Endothelial cell of umbilical vein (primary cell): Measurements from ENCODE around the gene MFSD6. TPM values are rescaled to one million over a fixed set of nuclear protein-coding genes. Genes with fewer than 3 reads are reported as not detected.
"Not testable (repeated sequence)": the region's sequence is repeated elsewhere in the genome, so short reads cannot be mapped to it uniquely, and the experiment has no call there.

ENCODE experiments used
- Bru-seq: library from RNA; stranded (reverse); fragments of 400-500 nt; gene quantifications from one replicate; lab custom pipeline; 2021; lab: Mats Ljungman, UMichigan
- BruChase-seq, 2 experiments: library from RNA; stranded (reverse); fragments of 400-500 nt; gene quantifications; one replicate each; lab custom pipeline; 2021; lab: Mats Ljungman, UMichigan
- BruUV-seq: library from RNA; stranded (reverse); fragments of 400-500 nt; replicated peaks from 2 replicates; lab custom pipeline; 2021; lab: Mats Ljungman, UMichigan
- CTCF ChIA-PET: fragments of 300-600, 350-600 bp; sonication (Branson Sonifier 250); formaldehyde crosslinking; loops from one replicate; lab custom pipeline; 2021; ENCODE audit warnings: antibody characterized with exemption, inconsistent platforms; lab: Charles Lee
- POLR2A ChIA-PET: fragments of 300-600, 350-600 bp; sonication (Branson Sonifier 250); formaldehyde crosslinking; loops from one replicate; lab custom pipeline; 2021; ENCODE audit warnings: antibody characterized with exemption, inconsistent platforms; lab: Charles Lee
- DNase-seq: peaks from one replicate; pipeline ENCODE4 v3.0.0-alpha.2; 2011; ENCODE audit warnings: low read depth, low spot score
- FAIRE-seq: peaks from 2 replicates; lab custom pipeline; 2011; peaks lifted over from hg19 to GRCh38; lab: Jason Lieb, UNC
- H2AFZ ChIP-seq: 2 replicates; pipeline ENCODE4 v1.6.0; 2012; ENCODE audit warnings: low read depth, low read length, control low read depth, inconsistent platforms
- H3K27ac ChIP-seq: 2 replicates; pipeline ENCODE4 v1.5.1; 2011; ENCODE audit warnings: low read depth, mild to moderate bottlenecking, control low read depth, low read length, moderate library complexity; ENCODE audit not compliant: insufficient read depth
- H3K27me3 ChIP-seq, 2 experiments: 2 replicates each; pipeline versions ENCODE4 v1.6.0 to v1.6.1; 2011; ENCODE audit warnings: low read length in 2 of 2, mixed read lengths in 1 of 2; ENCODE audit not compliant: control insufficient read depth in 2 of 2, insufficient read depth in 2 of 2
- H3K36me3 ChIP-seq, 2 experiments: 2 replicates in 1 of 2; 3 replicates in 1 of 2; pipeline ENCODE4 v1.5.1; 2011; ENCODE audit warnings: low read length in 2 of 2, mild to moderate bottlenecking in 1 of 2, moderate library complexity in 1 of 2; ENCODE audit not compliant: control insufficient read depth in 2 of 2, insufficient read depth in 2 of 2; ENCODE audit errors: extremely low read depth in 1 of 2
- H3K4me1 ChIP-seq: 3 replicates; pipeline ENCODE4 v1.5.1; 2011; ENCODE audit warnings: mild to moderate bottlenecking, low read length; ENCODE audit not compliant: control insufficient read depth, insufficient read depth; ENCODE audit errors: extremely low read depth
- H3K4me2 ChIP-seq: 2 replicates; pipeline ENCODE4 v1.6.1; 2011; ENCODE audit warnings: low read length, control low read depth, mixed read lengths; ENCODE audit not compliant: insufficient read depth
- H3K4me3 ChIP-seq, 3 experiments: fragments of 200-600 bp in 1 of 3; sonication (generic), shearing (Covaris generic) in 1 of 3; replicated peaks in 1 of 3; 2 replicates each; pipeline ENCODE4 v1.5.1; 2011 to 2016; ENCODE audit warnings: control low read depth in 3 of 3, low read length in 3 of 3, mild to moderate bottlenecking in 2 of 3, inconsistent platforms in 1 of 3, low read depth in 1 of 3, moderate library complexity in 1 of 3; ENCODE audit not compliant: insufficient read depth in 1 of 3
- H3K79me2 ChIP-seq: 2 replicates; pipeline ENCODE4 v1.6.0; 2012; ENCODE audit warnings: low read length, inconsistent platforms; ENCODE audit not compliant: control insufficient read depth, insufficient read depth
- H3K9ac ChIP-seq: replicated peaks from 2 replicates; pipeline ENCODE3; 2011; ENCODE audit warnings: low read length, control low read depth; ENCODE audit not compliant: insufficient read depth; ENCODE audit errors: extremely low read depth
- H3K9me1 ChIP-seq: replicated peaks from 3 replicates; pipeline ENCODE4 v1.6.0; 2011; ENCODE audit warnings: mild to moderate bottlenecking, low read length; ENCODE audit not compliant: control insufficient read depth, insufficient read depth; ENCODE audit errors: extremely low read depth
- H3K9me3 ChIP-seq: replicated peaks from 2 replicates; pipeline ENCODE4 v1.5.1; 2012; ENCODE audit warnings: low read length, inconsistent platforms; ENCODE audit not compliant: control insufficient read depth, insufficient read depth
- H4K20me1 ChIP-seq: replicated peaks from 2 replicates; pipeline ENCODE3; 2011; ENCODE audit warnings: mild to moderate bottlenecking, low read length; ENCODE audit not compliant: control insufficient read depth, insufficient read depth; ENCODE audit errors: extremely low read depth
- EZH2 ChIP-seq: IDR thresholded peaks from 2 replicates; pipeline ENCODE4 v1.6.1; 2012; ENCODE audit warnings: borderline replicate concordance, low read depth, mild to moderate bottlenecking, moderate library complexity, low read length, inconsistent platforms; ENCODE audit not compliant: severe bottlenecking
- GATA2 ChIP-seq: IDR thresholded peaks from 2 replicates; pipeline ENCODE4 v1.7.0; 2011; ENCODE audit warnings: low read depth, mild to moderate bottlenecking, moderate library complexity, mixed read lengths, low read length; ENCODE audit not compliant: insufficient read length, insufficient read depth
- MAX ChIP-seq: IDR thresholded peaks from 2 replicates; pipeline ENCODE4 v1.6.1; 2011; ENCODE audit not compliant: insufficient read depth, insufficient read length
- MYC ChIP-seq: IDR thresholded peaks from one replicate; pipeline ENCODE4 v1.6.1; 2011; ENCODE audit warnings: mild to moderate bottlenecking, low read depth, low read length
- POLR2A ChIP-seq: IDR thresholded peaks from 2 replicates; pipeline ENCODE4 v1.6.1; 2012; ENCODE audit warnings: low read depth, mild to moderate bottlenecking, control low read depth, low read length
- dilution Hi-C: fragments of 300-500 bp; cut with MboI; formaldehyde crosslinking; loops from one replicate; pipeline ENCODE4 v1.15.0; 2019; ENCODE audit warnings: low sequenced_read_pairs; ENCODE audit not compliant: extremely low pct_ligation_motif_present
- intact Hi-C: fragments of 100-400 bp; cut with micrococcal nuclease; formaldehyde crosslinking; loops from one replicate; pipeline ENCODE4 v1.10.0; 2022
- long read RNA-seq: library from polyadenylated mRNA; stranded (forward); transcript quantifications from one replicate; pipeline ENCODE4 v2.0.0, GENCODE V29; 2021
- polyA minus RNA-seq, 3 experiments: library from RNA; depleted of rRNA, polyadenylated mRNA; stranded (reverse); fragments of >200 nt; gene quantifications; 1 replicate in 1 of 3; 2 replicates in 2 of 3; pipeline ENCODE4 v1.2.3, GENCODE V29; 2011
- polyA plus RNA-seq, 4 experiments: library from polyadenylated mRNA; depleted of rRNA in 3 of 4; stranded (reverse) in 3 of 4; unstranded in 1 of 4; fragments of >200 nt; gene quantifications; 2 replicates each; pipeline versions ENCODE4 v1.2.1 to v1.2.3, GENCODE V29; 2011 to 2012; ENCODE audit warnings: missing spikeins in 1 of 4
- total RNA-seq: library from RNA; stranded (reverse); gene quantifications from 2 replicates; pipeline ENCODE4 v1.2.3, GENCODE V29; 2021

Gene MFSD6
- 4.5 and 8.2 TPM in 2 replicates for total RNA-seq
- polyA plus RNA-seq, result 2.2 and 4.3 TPM in 2 replicates
- 3.0 and 3.3 TPM in 2 replicates for polyA plus RNA-seq (2011; cell fraction: cytosol; rRNA removed)
- 3.0 and 4.5 TPM in 2 replicates for polyA plus RNA-seq (2011; cell fraction: nucleus; rRNA removed)
- polyA plus RNA-seq (2012), result 1.7 and 2.9 TPM in 2 replicates
- polyA minus RNA-seq, result 5.6 and 5.8 TPM in 2 replicates
- 8.7 TPM for polyA minus RNA-seq (2011; cell fraction: cytosol; rRNA and poly(A)+ RNA removed)
- polyA minus RNA-seq (2011; cell fraction: nucleus; rRNA and poly(A)+ RNA removed), result 5.4 and 5.6 TPM in 2 replicates
- percentile 37 among the genes with signal in this experiment for Bru-seq, nascent RNA
- BruChase-seq, experiment 1, labeled RNA remaining after a 6-hour chase, result percentile 46 among the genes with signal in this experiment
- BruChase-seq, experiment 2, labeled RNA remaining after a 2-hour chase, result percentile 40 among the genes with signal in this experiment
- long read RNA-seq, full-length matches to known transcripts, result 4 of 18 reads
- long read RNA-seq, partial matches to known transcripts, result 10 of 18 reads
- long read RNA-seq, other reads (novel, unspliced or antisense), result 4 of 18 reads

- ChIA-PET CTCF (interaction anchor here (1.0 kb wide), 1 partner anchor 16 kb away, joined by 3 read pairs; no protein-coding TSS in a partner anchor), POLR2A (no interaction called here)
- Histone ChIP-seq H3K4me3 (peak within 1 kb of the TSS; percentile 20 to 62 (median 55)), H3K79me2 (no peaks in the 10 kb centered on the region), H3K4me2 (peak within 1 kb of the TSS; percentile 60), H3K9me1 (no peaks in the 10 kb centered on the region), H3K9me3 (no peaks in the 10 kb centered on the region), H4K20me1 (no peaks in the 10 kb centered on the region), H3K27ac (no peak within 1 kb of the TSS), H3K4me1 (peaks cover 6% of the 10 kb centered on the region), H3K27me3 (peaks cover 17 to 25% of the 10 kb centered on the region in 2 experiments), H2AFZ (peak within 1 kb of the TSS; percentile 50), H3K9ac (peak within 1 kb of the TSS; percentile 38), H3K36me3 (no peaks in the 10 kb centered on the region)
- dilution Hi-C loops, result no loop called here
- FAIRE-seq (no peak), DNase-seq (no peak)
- TF ChIP-seq GATA2 (no peak), EZH2 (peak; percentile 16), MYC (no peak), POLR2A (no peak), MAX (no peak)
- intact Hi-C loops, result loop anchor here (1.0 kb wide), 1 partner anchor 61 kb away; no protein-coding TSS in a partner anchor
- BruUV-seq, result no TSS peak
Measured at GRCh38 chr2:190407662-190408537, at the start of gene MFSD6. Gene MFSD6, plus strand, starts transcription at chr2:190408355. Its CDS starts 27,675 bp downstream, at chr2:190436030.

GRCh38 chr2:190358655-190359448 lies 49.3 kb upstream of the MFSD6 start:
- not testable (repeated sequence) for H2AFZ ChIP-seq, DNase-seq, BruUV-seq

More at GRCh38 chr2:190358655-190359448, 49.3 kb upstream of the MFSD6 start:
- H3K9me1 ChIP-seq, H3K9ac ChIP-seq, POLR2A ChIA-PET, H3K4me3 ChIP-seq, H3K36me3 ChIP-seq, H3K27me3 ChIP-seq, intact Hi-C loops, H3K27ac ChIP-seq, dilution Hi-C loops, H4K20me1 ChIP-seq, H3K9me3 ChIP-seq, H3K4me1 ChIP-seq, H3K4me2 ChIP-seq, FAIRE-seq: not testable (repeated sequence)
- peaks cover 19% of the 10 kb centered on the region for H3K79me2 ChIP-seq
- CTCF ChIA-PET, result interaction anchor here (1.6 to 2.8 kb wide), 4 partner anchors 12 to 270 kb away, joined by 4 to 10 read pairs (median 8); partner anchors contain the start of gene HIBCH
